NCI-H146 (cell line): Measurements from ENCODE around the gene THAP3.
"Not testable (repeated sequence)": the region's sequence is repeated elsewhere in the genome, so short reads cannot be mapped to it uniquely, and the experiment has no call there.

ENCODE experiments used
- DNase-seq: peaks from one replicate; lab custom pipeline; 2025; lab: John Stamatoyannopoulos, UW

The THAP3 gene

DNA sequence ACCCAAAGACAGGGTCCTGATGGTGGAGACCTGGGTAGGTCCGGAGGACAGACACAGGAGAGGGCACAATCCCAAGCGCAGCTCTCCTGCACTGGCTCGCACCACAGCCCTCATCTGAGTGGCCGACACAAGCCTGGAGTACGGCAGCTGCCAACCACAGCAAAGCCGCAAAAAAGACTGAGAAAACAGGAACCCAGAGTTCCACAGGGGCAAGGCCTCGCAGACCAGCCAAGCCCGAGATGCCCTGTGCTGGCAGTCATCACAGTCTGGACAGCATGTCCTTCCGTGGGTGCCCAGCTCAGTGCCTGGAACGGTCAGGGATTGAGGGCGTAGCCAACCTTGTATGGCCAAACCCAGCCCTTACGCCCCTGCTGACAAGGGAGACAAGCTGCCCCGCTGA, 33.4 kb upstream of the THAP3 start:
- DNase-seq, result no peak

- no peak for DNase-seq
Observed at GRCh38 chr1:6591644-6592043, 33.0 kb upstream of the THAP3 start.

- no peak for DNase-seq
Observed at GRCh38 chr1:6592441-6592840, 32.2 kb upstream of the THAP3 start.

GRCh38 chr1:6592865-6593593, 31.6 kb upstream of the THAP3 start:
- no peak for DNase-seq

DNA sequence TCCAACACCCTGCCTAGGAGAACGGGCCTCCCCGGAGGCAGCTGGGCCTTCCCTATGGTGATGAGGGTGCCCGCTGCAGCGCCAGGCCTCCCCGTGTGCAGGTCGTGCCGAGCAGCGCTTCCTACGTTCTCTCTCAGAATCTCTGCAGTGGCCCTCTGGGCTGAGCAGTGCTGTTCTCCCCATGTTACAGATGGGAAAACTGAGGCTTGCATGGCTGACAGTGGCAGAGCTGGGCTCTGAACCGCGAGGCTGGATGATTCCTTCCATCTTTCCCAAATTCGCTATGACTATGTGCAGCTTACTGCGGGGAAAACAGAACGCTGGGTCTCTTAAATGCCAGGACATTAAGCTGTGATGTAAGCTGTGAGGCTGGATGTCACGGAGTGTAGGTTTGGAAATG, 30.9 kb upstream of the THAP3 start:
- no peak for DNase-seq

DNA sequence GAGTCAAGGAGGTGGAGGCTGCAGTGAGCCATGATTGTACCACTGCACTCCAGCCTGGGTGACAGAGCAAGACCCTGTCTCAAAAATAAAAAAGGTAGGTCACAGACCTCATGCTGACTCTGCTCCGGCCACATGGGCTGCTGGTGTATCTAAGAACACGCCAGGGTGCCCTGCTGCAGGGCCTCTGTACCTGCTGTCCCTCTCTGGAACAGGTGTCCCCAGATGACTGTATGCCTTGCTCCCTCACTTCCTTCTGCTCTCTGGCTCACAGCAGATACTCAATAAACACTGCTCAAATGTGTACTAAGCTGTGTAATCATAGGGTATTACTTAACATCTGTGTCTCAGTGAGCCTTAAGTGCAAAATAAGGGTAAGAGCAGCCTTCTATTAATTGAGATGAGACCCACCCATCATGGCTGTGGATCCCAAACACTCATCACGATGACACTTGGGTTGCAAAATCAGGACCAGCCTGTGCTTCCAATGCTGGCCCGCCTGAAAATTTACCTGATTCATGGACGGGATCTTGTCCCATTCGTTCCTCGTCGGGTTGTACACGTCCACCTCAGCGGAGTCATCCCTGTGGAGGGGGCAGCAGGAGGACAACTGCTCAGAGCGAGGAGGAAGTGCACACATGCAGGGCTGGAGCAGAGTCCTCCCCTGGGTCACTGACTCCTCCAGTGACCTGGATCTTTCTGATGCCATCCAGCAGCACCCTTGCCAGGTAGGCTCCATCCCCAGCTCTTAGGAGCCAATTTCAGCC, 29.5 kb upstream of the THAP3 start:
- no peak for DNase-seq

- no peak for DNase-seq
Observed at GRCh38 chr1:6596351-6596750, 28.3 kb upstream of the THAP3 start.

DNA sequence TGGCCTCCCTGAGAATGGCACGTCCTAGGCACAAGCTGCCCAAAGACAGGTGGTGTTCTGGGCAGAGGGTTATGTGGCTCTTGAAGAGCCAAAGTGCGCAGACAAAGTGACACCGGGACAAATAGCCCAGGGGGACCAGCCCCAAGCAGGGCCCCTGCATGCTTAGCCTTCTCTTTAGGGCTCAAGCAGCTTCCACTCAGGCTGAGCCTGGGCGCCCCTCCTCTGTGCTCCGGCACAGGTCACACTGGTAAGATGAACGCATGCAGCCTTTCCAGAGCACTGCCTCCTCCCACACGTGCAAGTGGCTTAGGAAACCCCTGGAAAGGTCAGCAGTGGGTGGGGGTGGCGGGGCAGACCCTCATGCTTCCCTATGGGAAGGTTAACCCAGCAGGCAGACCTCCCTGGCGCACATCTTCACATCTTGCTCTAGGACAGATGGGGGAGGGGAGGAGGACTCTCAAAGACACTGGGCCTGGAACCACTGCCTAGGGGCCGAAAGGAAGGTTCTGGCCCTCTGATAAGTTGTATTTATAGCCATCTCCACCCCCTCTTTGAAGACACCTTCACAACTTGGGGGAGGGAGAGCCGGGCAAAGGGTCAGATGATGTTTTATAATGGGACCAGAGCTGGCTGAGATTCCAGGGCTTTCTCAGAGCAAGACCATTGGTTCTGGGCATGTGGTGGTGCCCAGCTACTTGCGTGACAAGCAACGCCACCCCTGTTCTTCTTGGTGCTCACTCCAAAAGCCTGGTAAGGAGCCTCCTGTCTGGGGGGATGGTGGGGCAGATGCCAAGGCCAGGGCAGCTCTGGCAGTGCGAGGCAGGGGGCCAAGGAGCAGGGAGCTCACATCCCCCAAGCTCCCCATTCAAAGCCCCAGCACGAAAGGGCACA, 27.5 kb upstream of the THAP3 start:
- no peak for DNase-seq

- no peak for DNase-seq
Observed at GRCh38 chr1:6597777-6598131, 26.9 kb upstream of the THAP3 start.

- DNase-seq, result no peak
Observed at GRCh38 chr1:6599141-6599975, 25.3 kb upstream of the THAP3 start.

DNA sequence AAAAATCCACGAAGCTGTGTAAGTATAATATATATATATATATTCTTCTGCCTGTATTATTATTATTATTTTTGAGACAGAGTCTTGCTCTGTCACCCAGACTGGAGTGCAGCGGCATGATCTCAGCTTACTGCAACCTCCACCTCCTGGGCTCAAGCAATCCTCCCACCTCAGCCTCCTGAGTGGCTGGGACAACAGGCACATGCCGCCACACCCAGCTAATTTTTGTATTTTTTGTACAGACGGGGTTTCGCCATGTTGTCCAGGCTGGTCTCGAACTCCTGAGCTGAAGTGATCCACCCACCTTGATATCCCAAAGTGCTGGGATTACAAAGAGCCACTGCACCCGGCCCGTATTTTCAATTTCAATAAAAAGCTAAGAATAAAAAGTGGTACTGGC, 24.7 kb upstream of the THAP3 start:
- not testable (repeated sequence) for DNase-seq

- DNase-seq, result no peak
Observed at GRCh38 chr1:6600410-6601048, 24.1 kb upstream of the THAP3 start.

GRCh38 chr1:6601049-6601922, 23.4 kb upstream of the THAP3 start:
- DNase-seq, result peak; percentile 41

DNA sequence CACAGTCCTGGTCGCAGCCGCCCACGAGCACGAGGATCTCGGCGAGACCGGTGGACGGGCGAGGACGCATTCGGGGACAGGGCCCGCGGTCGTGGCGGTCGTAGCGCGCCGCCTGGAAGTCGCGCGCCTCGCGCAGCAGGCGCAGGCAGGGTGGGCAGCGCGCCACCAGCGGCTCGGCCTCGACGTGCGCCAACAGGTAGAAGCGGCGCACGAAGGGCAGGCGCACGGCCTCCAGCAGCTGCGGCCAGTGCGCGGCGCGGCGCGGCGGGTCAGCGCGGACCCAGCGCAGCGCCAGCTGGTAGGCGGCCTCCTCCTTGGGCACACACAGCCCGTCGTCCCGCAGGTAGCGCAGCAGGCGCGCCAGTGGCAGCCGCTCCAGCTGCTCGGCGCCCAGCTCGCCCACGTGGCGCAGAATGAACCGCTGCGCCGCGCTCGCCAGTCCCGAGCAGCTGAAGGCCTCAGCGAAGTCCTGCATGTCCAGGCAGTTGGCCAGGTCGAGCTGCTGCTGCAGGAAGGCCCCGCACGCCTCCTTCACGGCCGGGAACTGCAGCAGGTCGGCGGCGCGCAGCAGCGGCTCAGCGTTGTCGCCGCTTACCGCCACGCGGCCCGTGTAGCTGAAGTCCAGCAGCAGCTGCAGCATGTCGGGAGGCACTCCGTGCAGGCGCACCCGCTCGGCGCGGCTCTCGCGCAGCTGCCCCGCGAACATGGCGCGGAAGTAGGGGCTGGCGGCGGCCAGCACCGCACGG, 22.6 kb upstream of the THAP3 start:
- peak; percentile 63 for DNase-seq

DNA sequence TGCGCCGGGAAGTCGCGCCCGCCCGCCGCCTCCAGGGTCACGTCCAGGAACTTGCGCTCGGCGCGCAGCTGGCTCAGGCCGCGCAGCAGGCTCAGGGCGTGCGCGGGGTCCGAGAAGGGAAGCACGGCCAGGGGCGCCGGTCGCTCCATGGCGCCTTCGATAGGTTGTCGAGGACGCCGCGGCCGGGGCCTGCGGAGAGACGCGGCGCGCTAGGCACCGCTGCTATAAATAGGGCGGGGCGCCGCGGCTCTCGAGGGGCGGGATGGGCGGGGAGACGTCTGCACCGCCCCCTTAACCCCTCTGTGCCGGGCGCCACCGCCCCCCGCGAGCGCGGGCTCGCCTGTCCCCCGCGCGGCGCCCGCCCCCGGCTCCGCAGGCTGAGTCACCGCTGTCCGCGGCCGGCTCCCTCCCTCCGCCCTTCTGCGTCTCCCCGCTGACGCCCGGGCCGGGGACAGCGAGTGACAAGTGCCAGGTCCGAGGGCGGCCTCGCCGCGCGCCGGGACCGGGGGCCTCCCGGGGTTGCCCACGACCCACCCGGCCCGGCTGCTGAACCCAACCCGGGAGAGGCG, 21.9 kb upstream of the THAP3 start, which contains the start of gene KLHL21:
Gene KLHL21, minus strand, starts transcription at position 201 of the 569 bp plus-strand sequence. Its CDS starts 52 bp downstream, at position 149.
- peak; percentile 63 for DNase-seq

GRCh38 chr1:6603238-6603914, 21.3 kb upstream of the THAP3 start:
- no peak for DNase-seq

GRCh38 chr1:6603915-6604558, 20.6 kb upstream of the THAP3 start:
- DNase-seq, result no peak
